GM19467 (cell line): ENCODE results near the gene SUB1.
"Not testable (repeated sequence)": the region's sequence is repeated elsewhere in the genome, so short reads cannot be mapped to it uniquely, and the experiment has no call there.

Experiments
- ATAC-seq: cut with Tn5 transposase; IDR thresholded peaks from one replicate; pipeline ENCODE4 v1.9.1; 2021; ENCODE audit warnings: mild to moderate bottlenecking, moderate library complexity; ENCODE audit not compliant: unreplicated experiment

The SUB1 gene

GRCh38 chr5:32598997-32599549 is 13.7 kb downstream of the SUB1 start:
- no peak for ATAC-seq

- no peak for ATAC-seq
Measured at GRCh38 chr5:32600054-32600622, 14.8 kb downstream of the SUB1 start.

- no peak for ATAC-seq
Measured at GRCh38 chr5:32601623-32602295, 16.4 kb downstream of the SUB1 start.

- ATAC-seq = no peak
Measured at GRCh38 chr5:32602906-32603305, 17.5 kb downstream of the SUB1 start.

- no peak for ATAC-seq
Measured at GRCh38 chr5:32604800-32605765, 19.7 kb downstream of the SUB1 start.

GRCh38 chr5:32605766-32606152 is 20.4 kb downstream of the SUB1 start:
- ATAC-seq = no peak

- no peak for ATAC-seq
Measured at GRCh38 chr5:32612134-32612888, 27.0 kb downstream of the SUB1 start.

- peak; percentile 84 for ATAC-seq
Measured at GRCh38 chr5:32613050-32613672, 27.8 kb downstream of the SUB1 start.

- no peak for ATAC-seq
Measured at GRCh38 chr5:32615236-32615635, 29.9 kb downstream of the SUB1 start.

- ATAC-seq = no peak
Measured at GRCh38 chr5:32618962-32619361, 33.6 kb downstream of the SUB1 start.

GRCh38 chr5:32621256-32621655 is 35.9 kb downstream of the SUB1 start:
- ATAC-seq = no peak

GRCh38 chr5:32625106-32625505 is 39.7 kb downstream of the SUB1 start:
- no peak for ATAC-seq

GRCh38 chr5:32625547-32625946 is 40.2 kb downstream of the SUB1 start:
- ATAC-seq = no peak

- ATAC-seq = no peak
Measured at GRCh38 chr5:32627219-32627870, 42.0 kb downstream of the SUB1 start.

- ATAC-seq = no peak
Measured at GRCh38 chr5:32628049-32628844, 42.9 kb downstream of the SUB1 start.

GRCh38 chr5:32630867-32631491 is 45.6 kb downstream of the SUB1 start:
- ATAC-seq = no peak

GRCh38 chr5:32633017-32633416 is 47.7 kb downstream of the SUB1 start:
- ATAC-seq = not testable (repeated sequence)

GRCh38 chr5:32638309-32638708 is 53.0 kb downstream of the SUB1 start:
- ATAC-seq = no peak
